ENCODE results near the gene PDE9A.

GRCh38 chr21:42685036-42685435 lies 31.6 kb downstream of the PDE9A start:
- TF ChIP-seq CTCF (IDR thresholded peaks at IDR 0.05; ENCODE audit: poor library complexity): no peak
- TF ChIP-seq EZH2 (IDR thresholded peaks at IDR 0.05; ENCODE audit: borderline replicate concordance): no peak
